Inflammatory macrophage treated with lipopolysaccharide for 1 hour (primary cell): ENCODE data around the gene TAS2R50.

Experiments
- DNase-seq, 2 donors: peaks; one replicate each; pipeline ENCODE4 v3.0.0-alpha.2; 2020 to 2022

The TAS2R50 gene

DNA sequence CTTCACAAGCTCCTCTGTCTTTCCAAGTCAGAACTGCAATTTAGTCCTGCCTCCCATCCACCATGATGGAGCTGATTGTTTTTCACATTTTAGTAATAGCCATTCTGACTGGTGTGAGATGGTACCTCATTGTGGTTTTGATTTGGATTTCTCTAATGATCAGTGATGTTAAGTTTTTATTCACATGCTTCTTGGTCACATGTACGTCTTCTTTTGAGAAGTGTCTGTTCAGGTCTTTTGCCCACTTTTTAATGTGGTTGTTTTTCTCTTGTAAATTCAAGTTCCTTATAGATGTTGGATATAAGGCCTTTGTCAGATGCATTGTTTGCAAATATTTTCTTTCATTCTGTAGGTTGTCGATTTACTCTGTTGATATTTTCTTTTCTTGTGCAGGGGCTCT lies 43.5 kb downstream of the TAS2R50 start:
- DNase-seq, result no peak

GRCh38 chr12:10941916-10942607 lies 44.6 kb downstream of the TAS2R50 start:
- DNase-seq, result no peak

- DNase-seq, result no peak
Measured at GRCh38 chr12:10941369-10941768, 45.3 kb downstream of the TAS2R50 start.

DNA sequence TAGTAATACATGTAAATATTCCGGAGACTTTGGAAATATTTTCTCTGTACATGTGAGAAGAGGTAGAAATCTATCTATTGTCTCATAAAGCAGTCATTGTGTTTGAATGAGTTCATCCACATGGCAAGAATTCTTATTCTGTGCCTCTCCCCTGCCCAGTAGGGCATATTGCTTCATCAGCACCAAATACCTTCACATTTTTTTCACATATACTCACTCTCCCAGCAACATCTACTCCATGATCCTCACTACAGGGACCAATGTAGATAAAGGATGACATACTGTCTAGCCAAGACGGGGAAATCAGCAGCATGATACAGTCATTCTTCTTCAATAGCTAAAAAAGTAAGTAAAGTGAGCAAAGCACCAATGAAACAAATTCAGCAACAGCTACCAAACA lies 46.3 kb downstream of the TAS2R50 start:
- no peak for DNase-seq

DNA sequence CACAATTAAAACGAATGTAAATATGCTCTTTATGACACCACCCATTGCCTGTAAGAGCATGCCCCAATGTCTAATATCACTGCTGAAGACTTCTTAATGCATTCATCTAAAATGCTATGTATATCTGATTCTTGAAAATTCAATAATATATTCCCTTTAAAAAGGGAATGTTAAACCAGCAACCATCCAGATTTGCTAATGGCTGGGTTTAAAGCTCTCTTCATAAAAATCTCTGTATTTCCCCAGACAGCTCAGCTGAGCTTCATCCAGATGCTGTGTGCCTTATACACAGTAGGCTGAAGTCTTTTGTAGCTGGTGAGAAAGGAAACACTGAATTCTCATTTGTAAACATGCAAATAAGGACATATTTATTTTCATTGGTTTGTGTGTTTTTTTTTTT lies 47.5 kb downstream of the TAS2R50 start, which contains the start of gene TAS2R14:
Gene TAS2R14, minus strand, starts transcription at position 101 of the 400 bp plus-strand sequence. Its CDS starts 56 bp downstream, at position 45.
- DNase-seq, result no peak

- peak; percentile 3 to 25 for DNase-seq
Measured at GRCh38 chr12:10936506-10936905, 50.2 kb downstream of the TAS2R50 start.
